Common myeloid progenitor, CD34-positive (primary cell): ENCODE data around the gene NPIPA7.
A peak's percentile ranks its signal among the peaks of the same experiment; 100 is the strongest.
"Not testable (repeated sequence)": the region's sequence is repeated elsewhere in the genome, so short reads cannot be mapped to it uniquely, and the experiment has no call there.

Source experiments
- CTCF ChIA-PET: fragments of 350-600 bp; sonication (Branson Sonifier 250); formaldehyde crosslinking; loops from one replicate; lab custom pipeline; 2021; ENCODE audit warnings: antibody characterized with exemption; lab: Charles Lee
- POLR2A ChIA-PET: fragments of 350-600 bp; sonication (Branson Sonifier 250); formaldehyde crosslinking; loops from one replicate; lab custom pipeline; 2021; ENCODE audit warnings: antibody characterized with exemption; lab: Charles Lee
- DNase-seq, 3 donors: peaks; one replicate each; pipeline versions ENCODE4 v3.0.0 to v3.0.0-alpha.2; 2013
- H3K27ac ChIP-seq, 2 experiments: 1 replicate in 1 of 2; 2 replicates in 1 of 2; pipeline ENCODE4 v1.7.0; 2013; ENCODE audit warnings: inconsistent platforms in 2 of 2, low read length in 2 of 2, mild to moderate bottlenecking in 2 of 2, low read depth in 1 of 2, moderate library complexity in 1 of 2; ENCODE audit not compliant: severe bottlenecking in 2 of 2, insufficient read depth in 1 of 2, poor library complexity in 1 of 2
- H3K27me3 ChIP-seq, 5 experiments: replicated peaks in 2 of 5; 1 replicate in 3 of 5; 2 replicates in 2 of 5; pipeline versions ENCODE4 v1.6.1 to v1.7.0; 2013; ENCODE audit warnings: low read length in 4 of 5, mild to moderate bottlenecking in 2 of 5, moderate library complexity in 2 of 5, inconsistent platforms in 1 of 5; ENCODE audit not compliant: insufficient read depth in 5 of 5, control insufficient read depth in 4 of 5
- H3K36me3 ChIP-seq, 4 experiments: 1 replicate in 2 of 4; 2 replicates in 2 of 4; pipeline versions ENCODE4 v1.6.1 to v1.7.0; 2013; ENCODE audit warnings: low read length in 3 of 4, control low read depth in 1 of 4, mild to moderate bottlenecking in 1 of 4; ENCODE audit not compliant: control insufficient read depth in 4 of 4, insufficient read depth in 4 of 4
- H3K4me1 ChIP-seq, 4 experiments: 1 replicate in 3 of 4; 2 replicates in 1 of 4; pipeline versions ENCODE4 v1.6.1 to v1.7.1; 2013; ENCODE audit warnings: low read length in 3 of 4, mild to moderate bottlenecking in 3 of 4, control low read depth in 1 of 4, inconsistent platforms in 1 of 4, moderate library complexity in 1 of 4; ENCODE audit not compliant: control insufficient read depth in 4 of 4, insufficient read depth in 4 of 4; ENCODE audit errors: control extremely low read depth in 1 of 4
- H3K4me3 ChIP-seq, 7 experiments: 1 replicate in 4 of 7; 2 replicates in 3 of 7; pipeline versions ENCODE4 v1.5.1 to v1.7.0; 2013; ENCODE audit warnings: mild to moderate bottlenecking in 7 of 7, low read length in 6 of 7, moderate library complexity in 6 of 7, inconsistent platforms in 2 of 7, low read depth in 2 of 7, control low read depth in 1 of 7; ENCODE audit not compliant: insufficient read depth in 4 of 7, control insufficient read depth in 1 of 7; ENCODE audit errors: extremely low read depth in 1 of 7
- H3K9me3 ChIP-seq, 5 experiments: 1 replicate in 4 of 5; 2 replicates in 1 of 5; pipeline versions ENCODE4 v1.6.1 to v1.7.1; 2013; ENCODE audit warnings: low read length in 4 of 5, mild to moderate bottlenecking in 2 of 5, inconsistent platforms in 1 of 5, low read depth in 1 of 5, moderate library complexity in 1 of 5; ENCODE audit not compliant: control insufficient read depth in 4 of 5, insufficient read depth in 2 of 5; ENCODE audit errors: control extremely low read depth in 1 of 5
- WGBS: methylation state at CpG from one replicate; pipeline ENCODE4 v1.1.5; 2013; ENCODE audit not compliant: insufficient coverage; 5-methylcytosine and 5-hydroxymethylcytosine counted together

The NPIPA7 gene

GRCh38 chr16:16365319-16365718 lies 13.6 kb upstream of the NPIPA7 start:
- H3K27ac ChIP-seq, H3K4me1 ChIP-seq, POLR2A ChIA-PET, H3K36me3 ChIP-seq, H3K9me3 ChIP-seq, DNase-seq, H3K4me3 ChIP-seq, H3K27me3 ChIP-seq, CTCF ChIA-PET: not testable (repeated sequence)
- WGBS = 98% methylated on average over 13 of the region's 21 CpGs

- no CpG with 5 or more reads among the region's 22 CpGs for WGBS
- H3K27me3 ChIP-seq, POLR2A ChIA-PET, H3K4me3 ChIP-seq, H3K36me3 ChIP-seq, DNase-seq, CTCF ChIA-PET, H3K27ac ChIP-seq, H3K9me3 ChIP-seq, H3K4me1 ChIP-seq: not testable (repeated sequence)
Measured at GRCh38 chr16:16365851-16366250, 13.1 kb upstream of the NPIPA7 start.

- H3K9me3 ChIP-seq, CTCF ChIA-PET, POLR2A ChIA-PET, H3K4me3 ChIP-seq, H3K4me1 ChIP-seq, H3K27ac ChIP-seq, H3K27me3 ChIP-seq, DNase-seq, H3K36me3 ChIP-seq: not testable (repeated sequence)
- WGBS = 98% methylated on average over 10 of the region's 54 CpGs
Measured at GRCh38 chr16:16366552-16367284, 12.2 kb upstream of the NPIPA7 start.

- H3K4me1 ChIP-seq, H3K27me3 ChIP-seq, H3K4me3 ChIP-seq, H3K27ac ChIP-seq, POLR2A ChIA-PET, CTCF ChIA-PET, H3K9me3 ChIP-seq, DNase-seq, H3K36me3 ChIP-seq: not testable (repeated sequence)
- no CpG with 5 or more reads among the region's 23 CpGs for WGBS
Measured at GRCh38 chr16:16367285-16367628, 11.7 kb upstream of the NPIPA7 start.

GRCh38 chr16:16369081-16369856 lies 9.7 kb upstream of the NPIPA7 start:
- H3K36me3 ChIP-seq, H3K27ac ChIP-seq, H3K4me3 ChIP-seq, H3K27me3 ChIP-seq, POLR2A ChIA-PET, H3K9me3 ChIP-seq, H3K4me1 ChIP-seq, CTCF ChIA-PET: not testable (repeated sequence)
- 32% methylated on average over 6 of the region's 45 CpGs for WGBS
- DNase-seq = peak in 2 of 3 donors; percentile 2 to 23

GRCh38 chr16:16371136-16371735 lies 7.7 kb upstream of the NPIPA7 start:
- WGBS = no CpG with 5 or more reads among the region's 43 CpGs
- CTCF ChIA-PET, H3K9me3 ChIP-seq, H3K36me3 ChIP-seq, H3K4me1 ChIP-seq, H3K27me3 ChIP-seq, DNase-seq, POLR2A ChIA-PET, H3K27ac ChIP-seq, H3K4me3 ChIP-seq: not testable (repeated sequence)

- CTCF ChIA-PET, POLR2A ChIA-PET, DNase-seq, H3K9me3 ChIP-seq, H3K36me3 ChIP-seq, H3K27me3 ChIP-seq, H3K4me1 ChIP-seq, H3K27ac ChIP-seq, H3K4me3 ChIP-seq: not testable (repeated sequence)
- no CpG with 5 or more reads among the region's 25 CpGs for WGBS
Measured at GRCh38 chr16:16374192-16374591, 4.7 kb upstream of the NPIPA7 start.
